CD8-positive, alpha-beta memory T cell (primary cell): ENCODE measurements around the gene FTCD. TPM values are rescaled to one million over a fixed set of nuclear protein-coding genes. Genes with fewer than 3 reads are reported as not detected.
A peak's percentile ranks its signal among the peaks of the same experiment; 100 is the strongest.
"Not testable (repeated sequence)": the region's sequence is repeated elsewhere in the genome, so short reads cannot be mapped to it uniquely, and the experiment has no call there.

Experiments used
- CTCF ChIA-PET: fragments of 350-600 bp; sonication (Branson Sonifier 250); formaldehyde crosslinking; loops from one replicate; lab custom pipeline; 2021; ENCODE audit warnings: antibody characterized with exemption; lab: Charles Lee
- POLR2A ChIA-PET: fragments of 350-600 bp; sonication (Branson Sonifier 250); formaldehyde crosslinking; loops from one replicate; lab custom pipeline; 2021; ENCODE audit warnings: antibody characterized with exemption; lab: Charles Lee
- DNase-seq, 5 donors: peaks; one replicate each; pipeline versions ENCODE4 v3.0.0 to v3.0.0-alpha.2; 2020 to 2022; ENCODE audit warnings: mixed read lengths in 1 of 5
- H3K27ac ChIP-seq: one replicate; pipeline ENCODE4 v1.7.0; 2013; ENCODE audit warnings: low read depth, mild to moderate bottlenecking, low read length, moderate library complexity
- H3K27me3 ChIP-seq: 2 replicates; pipeline ENCODE4 v1.7.0; 2013; ENCODE audit warnings: low read length, mild to moderate bottlenecking; ENCODE audit not compliant: insufficient read depth, poor library complexity, severe bottlenecking
- H3K36me3 ChIP-seq: 2 replicates; pipeline ENCODE4 v1.7.0; 2013; ENCODE audit warnings: mild to moderate bottlenecking, low read length, moderate library complexity; ENCODE audit not compliant: insufficient read depth
- H3K4me1 ChIP-seq: 2 replicates; pipeline ENCODE4 v1.7.0; 2013; ENCODE audit warnings: mild to moderate bottlenecking, low read length, moderate library complexity; ENCODE audit not compliant: insufficient read depth
- H3K4me3 ChIP-seq: 2 replicates; pipeline ENCODE4 v1.7.0; 2013; ENCODE audit warnings: mild to moderate bottlenecking, low read length
- H3K9me3 ChIP-seq: 2 replicates; pipeline ENCODE4 v1.7.0; 2013; ENCODE audit warnings: mild to moderate bottlenecking, low read length
- H3K27ac Mint-ChIP-seq, 8 donors: one replicate each; pipeline ENCODE4 v1.8.0; 2020 to 2021; ENCODE audit warnings: mixed read lengths in 8 of 8, mild to moderate bottlenecking in 6 of 8, inconsistent platforms in 3 of 8, moderate library complexity in 3 of 8
- H3K27me3 Mint-ChIP-seq, 2 donors: one replicate each; pipeline ENCODE4 v1.8.0; 2020 to 2021; ENCODE audit warnings: mixed read lengths in 2 of 2, mild to moderate bottlenecking in 1 of 2, moderate library complexity in 1 of 2
- H3K36me3 Mint-ChIP-seq, 3 donors: one replicate each; pipeline ENCODE4 v1.8.0; 2020 to 2021; ENCODE audit warnings: mixed read lengths in 3 of 3, inconsistent platforms in 1 of 3, mild to moderate bottlenecking in 1 of 3
- H3K4me1 Mint-ChIP-seq, 3 donors: one replicate each; pipeline ENCODE4 v1.8.0; 2020 to 2021; ENCODE audit warnings: mixed read lengths in 3 of 3, inconsistent platforms in 1 of 3, mild to moderate bottlenecking in 1 of 3
- H3K4me3 Mint-ChIP-seq, 7 donors: one replicate each; pipeline ENCODE4 v1.8.0; 2020 to 2021; ENCODE audit warnings: mixed read lengths in 7 of 7, mild to moderate bottlenecking in 6 of 7, moderate library complexity in 4 of 7, inconsistent platforms in 2 of 7
- H3K9me3 Mint-ChIP-seq, 5 donors: one replicate each; pipeline ENCODE4 v1.8.0; 2020 to 2022; ENCODE audit warnings: mixed read lengths in 5 of 5, mild to moderate bottlenecking in 3 of 5, moderate library complexity in 2 of 5, inconsistent platforms in 1 of 5
- polyA plus RNA-seq: library from polyadenylated mRNA; unstranded; fragments of 300-500 nt; fragmentation: Illumina TruSeq; gene quantifications from one replicate; pipeline ENCODE4 v1.2.3, GENCODE V29; 2021
- total RNA-seq, 2 experiments: library from RNA; stranded (reverse); gene quantifications; one replicate each; pipeline ENCODE4 v1.2.3, GENCODE V29; 2021

The FTCD gene
- total and polyA plus RNA-seq, 3 experiments from 2014 or later: not detected

- Mint-ChIP-seq H3K4me3 (no peak overlapping the region), H3K27ac (peak overlapping the region in 2 of 8 donors; percentile 74 to 77), H3K9me3 (no peaks in the 10 kb centered on the region), H3K36me3 (peaks cover 0 to 1% (median 0%) of the 10 kb centered on the region in 3 donors), H3K4me1 (peaks cover 8 to 9% (median 9%) of the 10 kb centered on the region in 3 donors), H3K27me3 (peaks cover 3 to 10% of the 10 kb centered on the region in 2 donors)
- Histone ChIP-seq H3K36me3 (no peaks in the 10 kb centered on the region), H3K27me3 (no peaks in the 10 kb centered on the region), H3K27ac (no peak overlapping the region), H3K4me1 (no peaks in the 10 kb centered on the region), H3K4me3 (no peak overlapping the region), H3K9me3 (no peaks in the 10 kb centered on the region)
- POLR2A ChIA-PET: no interaction called here
- CTCF ChIA-PET: interaction anchor here (0.8 to 2.8 kb wide), 12 partner anchors 11 to 409 kb away, joined by 3 to 16 read pairs (median 5); partner anchors contain the start of genes LSS, MCM3AP and YBEY
- peak in 3 of 5 donors; percentile 11 to 48 (median 31) for DNase-seq
Observed at GRCh38 chr21:46142582-46143473, 12.6 kb downstream of the FTCD start.

- no peaks in the 10 kb centered on the region for H3K9me3 ChIP-seq
- Mint-ChIP-seq H3K4me1 (peaks cover 8 to 9% (median 9%) of the 10 kb centered on the region in 3 donors), H3K27me3 (peaks cover 5 to 13% of the 10 kb centered on the region in 2 donors), H3K9me3 (no peaks in the 10 kb centered on the region), H3K36me3 (peaks cover 0 to 1% (median 0%) of the 10 kb centered on the region in 3 donors), H3K27ac (peak overlapping the region in 1 of 8 donors; percentile 50), H3K4me3 (peak overlapping the region in 2 of 7 donors; percentile 32 to 54)
- CTCF ChIA-PET: interaction anchor here (1.3 to 2.8 kb wide), 4 partner anchors 88 to 290 kb away, joined by 4 to 16 read pairs (median 10); partner anchors contain the start of gene LSS
- no peak overlapping the region for H3K4me3 ChIP-seq
- H3K36me3 ChIP-seq: no peaks in the 10 kb centered on the region
- H3K27ac ChIP-seq: no peak overlapping the region
- peak in 1 of 5 donors; percentile 26 for DNase-seq
- POLR2A ChIA-PET: no interaction called here
- no peaks in the 10 kb centered on the region for H3K4me1 ChIP-seq
- H3K27me3 ChIP-seq: no peaks in the 10 kb centered on the region
Observed at GRCh38 chr21:46141767-46142581, 13.4 kb downstream of the FTCD start.

- H3K4me1 Mint-ChIP-seq, H3K4me1 ChIP-seq, H3K27me3 ChIP-seq, H3K27ac ChIP-seq, CTCF ChIA-PET, H3K36me3 ChIP-seq, H3K36me3 Mint-ChIP-seq, DNase-seq, H3K9me3 ChIP-seq, POLR2A ChIA-PET, H3K9me3 Mint-ChIP-seq, H3K4me3 Mint-ChIP-seq, H3K4me3 ChIP-seq: not testable (repeated sequence)
- H3K27ac Mint-ChIP-seq: peak overlapping the region in 1 of 8 donors; percentile 5
- H3K27me3 Mint-ChIP-seq: peaks cover 9 to 11% of the 10 kb centered on the region in 2 donors
Observed at GRCh38 chr21:46140352-46141003, 14.9 kb downstream of the FTCD start.

- Mint-ChIP-seq H3K9me3 (no peaks in the 10 kb centered on the region), H3K36me3 (peaks cover 0 to 1% (median 0%) of the 10 kb centered on the region in 3 donors), H3K27me3 (peaks cover 9 to 11% of the 10 kb centered on the region in 2 donors), H3K4me3 (no peak overlapping the region), H3K4me1 (peaks cover 8 to 9% (median 8%) of the 10 kb centered on the region in 3 donors), H3K27ac (no peak overlapping the region)
- CTCF ChIA-PET: no interaction called here
- Histone ChIP-seq H3K4me3 (no peak overlapping the region), H3K27ac (no peak overlapping the region), H3K36me3 (no peaks in the 10 kb centered on the region), H3K27me3 (no peaks in the 10 kb centered on the region), H3K4me1 (no peaks in the 10 kb centered on the region), H3K9me3 (no peaks in the 10 kb centered on the region)
- DNase-seq: no peak
- POLR2A ChIA-PET: no interaction called here
Observed at GRCh38 chr21:46139686-46140085, 15.7 kb downstream of the FTCD start.

- H3K36me3 Mint-ChIP-seq: no peaks in the 10 kb centered on the region
- Histone ChIP-seq H3K9me3 (no peaks in the 10 kb centered on the region), H3K4me1 (no peaks in the 10 kb centered on the region), H3K27me3 (no peaks in the 10 kb centered on the region), H3K4me3 (no peak overlapping the region), H3K36me3 (no peaks in the 10 kb centered on the region), H3K27ac (no peak overlapping the region)
- no peak overlapping the region for H3K4me3 Mint-ChIP-seq
- H3K4me1 Mint-ChIP-seq: peaks cover 1 to 2% (median 1%) of the 10 kb centered on the region in 3 donors
- ChIA-PET POLR2A (no interaction called here), CTCF (no interaction called here)
- peaks cover 9 to 11% of the 10 kb centered on the region in 2 donors for H3K27me3 Mint-ChIP-seq
- no peak overlapping the region for H3K27ac Mint-ChIP-seq
- DNase-seq: no peak
- no peaks in the 10 kb centered on the region for H3K9me3 Mint-ChIP-seq
Observed at GRCh38 chr21:46138383-46138970, 16.9 kb downstream of the FTCD start.

GRCh38 chr21:46137908-46138307 lies 17.5 kb downstream of the FTCD start:
- H3K36me3 Mint-ChIP-seq: no peaks in the 10 kb centered on the region
- CTCF ChIA-PET: no interaction called here

GRCh38 chr21:46136739-46137349 lies 18.5 kb downstream of the FTCD start:
- Mint-ChIP-seq H3K4me3 (no peak overlapping the region), H3K4me1 (no peaks in the 10 kb centered on the region), H3K27me3 (peaks cover 9 to 11% of the 10 kb centered on the region in 2 donors), H3K9me3 (no peaks in the 10 kb centered on the region), H3K36me3 (no peaks in the 10 kb centered on the region), H3K27ac (no peak overlapping the region)
- no peaks in the 10 kb centered on the region for H3K36me3 ChIP-seq
- no peak overlapping the region for H3K4me3 ChIP-seq
- POLR2A ChIA-PET: no interaction called here
- H3K4me1 ChIP-seq: no peaks in the 10 kb centered on the region
- H3K27me3 ChIP-seq: no peaks in the 10 kb centered on the region
- H3K27ac ChIP-seq: no peak overlapping the region
- CTCF ChIA-PET: no interaction called here
- no peaks in the 10 kb centered on the region for H3K9me3 ChIP-seq
- no peak for DNase-seq

More at GRCh38 chr21:46137908-46138307, 17.5 kb downstream of the FTCD start:
- Mint-ChIP-seq H3K27me3 (peaks cover 9 to 11% of the 10 kb centered on the region in 2 donors), H3K4me1 (no peaks in the 10 kb centered on the region), H3K4me3 (no peak overlapping the region), H3K27ac (no peak overlapping the region), H3K9me3 (no peaks in the 10 kb centered on the region)
- Histone ChIP-seq H3K4me1 (no peaks in the 10 kb centered on the region), H3K27ac (no peak overlapping the region), H3K27me3 (no peaks in the 10 kb centered on the region), H3K4me3 (no peak overlapping the region), H3K36me3 (no peaks in the 10 kb centered on the region), H3K9me3 (no peaks in the 10 kb centered on the region)
- POLR2A ChIA-PET: no interaction called here
- DNase-seq: no peak
